Lower leg skin (tissue), 4 donors: Measurements from ENCODE around the gene GRIP2. TPM values are rescaled to one million over a fixed set of nuclear protein-coding genes. Genes with fewer than 3 reads are reported as not detected.

ENCODE experiments used
- DNase-seq, 2 donors: peaks; one replicate each; pipeline ENCODE4 v3.0.0-alpha.2; 2019; ENCODE audit warnings: low spot score in 2 of 2
- H3K4me3 ChIP-seq: fragments of 200-600 bp; sonication (generic); 2 replicates; pipeline ENCODE4 v1.5.1; 2017; ENCODE audit warnings: mild to moderate bottlenecking, low read depth; ENCODE audit not compliant: poor library complexity, severe bottlenecking
- POLR2A ChIP-seq, 2 donors: fragments of 450-650 bp; IDR thresholded peaks; one replicate each; pipeline ENCODE4 v1.6.1; 2016 to 2017; ENCODE audit warnings: antibody characterized with exemption in 2 of 2, mild to moderate bottlenecking in 1 of 2, moderate library complexity in 1 of 2
- WGBS, 2 donors: methylation state at CpG; one replicate each; pipeline ENCODE4 v1.1.5; 2018; 5-methylcytosine and 5-hydroxymethylcytosine counted together
- intact Hi-C: fragments of 100-400 bp; cut with DNase I; formaldehyde crosslinking; loops from one replicate; pipeline ENCODE4 v1.15.0; 2023; ENCODE audit warnings: low total_unique reads
- total RNA-seq, 4 donors: library from RNA; depleted of rRNA; stranded (reverse); fragments of >200 nt; gene quantifications; one replicate each; pipeline ENCODE4 v1.1.0, GENCODE V29; 2016
- TF ChIP-seq, protein P1 (sequence below), 3 donors: fragments of 450-650 bp; IDR thresholded peaks; one replicate each; pipeline ENCODE4 v1.5.1; 2016; ENCODE audit warnings: antibody characterized with exemption in 3 of 3, mild to moderate bottlenecking in 3 of 3, moderate library complexity in 2 of 3

The GRIP2 gene
- total RNA-seq, 4 donors from 2014 or later = 0.89 to 5.2 (median 2.3) TPM

GRCh38 chr3:14475621-14476020, 64.5 kb downstream of the GRIP2 start:
- DNase-seq = no peak
- TF ChIP-seq, protein P1, sequence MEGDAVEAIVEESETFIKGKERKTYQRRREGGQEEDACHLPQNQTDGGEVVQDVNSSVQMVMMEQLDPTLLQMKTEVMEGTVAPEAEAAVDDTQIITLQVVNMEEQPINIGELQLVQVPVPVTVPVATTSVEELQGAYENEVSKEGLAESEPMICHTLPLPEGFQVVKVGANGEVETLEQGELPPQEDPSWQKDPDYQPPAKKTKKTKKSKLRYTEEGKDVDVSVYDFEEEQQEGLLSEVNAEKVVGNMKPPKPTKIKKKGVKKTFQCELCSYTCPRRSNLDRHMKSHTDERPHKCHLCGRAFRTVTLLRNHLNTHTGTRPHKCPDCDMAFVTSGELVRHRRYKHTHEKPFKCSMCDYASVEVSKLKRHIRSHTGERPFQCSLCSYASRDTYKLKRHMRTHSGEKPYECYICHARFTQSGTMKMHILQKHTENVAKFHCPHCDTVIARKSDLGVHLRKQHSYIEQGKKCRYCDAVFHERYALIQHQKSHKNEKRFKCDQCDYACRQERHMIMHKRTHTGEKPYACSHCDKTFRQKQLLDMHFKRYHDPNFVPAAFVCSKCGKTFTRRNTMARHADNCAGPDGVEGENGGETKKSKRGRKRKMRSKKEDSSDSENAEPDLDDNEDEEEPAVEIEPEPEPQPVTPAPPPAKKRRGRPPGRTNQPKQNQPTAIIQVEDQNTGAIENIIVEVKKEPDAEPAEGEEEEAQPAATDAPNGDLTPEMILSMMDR (IDR thresholded peaks at IDR 0.05) = no peak
- TF ChIP-seq POLR2A (IDR thresholded peaks at IDR 0.05) = no peak
- WGBS, 2 donors = 58 to 82% methylated on average over 7 of the region's 7 CpGs
- intact Hi-C loops = no loop called here
- no peak overlapping the region for H3K4me3 ChIP-seq

- intact Hi-C loops = no loop called here
- DNase-seq = no peak
- H3K4me3 ChIP-seq = no peak overlapping the region
- WGBS, 2 donors = 93 to 95% methylated on average over 13 of the region's 13 CpGs
- TF ChIP-seq, protein P1 (IDR thresholded peaks at IDR 0.05) = no peak
- no peak for TF ChIP-seq POLR2A (IDR thresholded peaks at IDR 0.05)
Observed at GRCh38 chr3:14474363-14475081, 65.6 kb downstream of the GRIP2 start.

DNA sequence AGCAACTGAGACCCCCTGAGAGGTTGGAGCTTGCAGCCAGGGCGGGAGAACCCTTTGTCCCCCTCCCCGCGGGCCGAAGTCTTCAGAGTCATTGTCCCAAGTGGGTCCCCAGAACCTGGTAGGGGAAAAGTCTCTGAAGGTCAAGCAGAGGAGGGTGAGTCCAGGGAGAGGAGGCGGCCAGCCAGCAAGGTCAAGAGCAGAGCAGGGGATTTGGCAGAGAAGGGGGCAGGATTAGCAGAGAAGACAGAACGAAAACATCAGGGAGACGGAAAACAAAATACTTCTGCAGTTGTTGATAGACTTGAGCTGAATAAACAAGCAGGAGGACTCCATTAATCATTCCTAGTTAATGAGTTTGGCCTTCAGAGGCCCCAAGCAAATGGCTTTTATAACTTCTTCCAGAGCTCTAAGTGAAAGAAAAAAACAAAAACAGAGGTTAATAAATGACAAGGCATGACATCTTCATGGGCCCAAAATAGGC, 66.7 kb downstream of the GRIP2 start:
- DNase-seq = no peak
- TF ChIP-seq, protein P1 (IDR thresholded peaks at IDR 0.05) = no peak
- TF ChIP-seq POLR2A (IDR thresholded peaks at IDR 0.05) = no peak
- 86 to 92% methylated on average over 7 of the region's 7 CpGs for WGBS, 2 donors
- intact Hi-C loops = no loop called here
- no peak overlapping the region for H3K4me3 ChIP-seq

- no peak overlapping the region for H3K4me3 ChIP-seq
- TF ChIP-seq, protein P1 (IDR thresholded peaks at IDR 0.05) = no peak
- TF ChIP-seq POLR2A (IDR thresholded peaks at IDR 0.05) = no peak
- 90 to 91% methylated on average over 21 to 22 of the region's 22 CpGs for WGBS, 2 donors
- no peak for DNase-seq
- intact Hi-C loops = no loop called here
Observed at GRCh38 chr3:14472471-14473351, 67.4 kb downstream of the GRIP2 start.

GRCh38 chr3:14471690-14472089, 68.5 kb downstream of the GRIP2 start:
- intact Hi-C loops = no loop called here
- TF ChIP-seq, protein P1 (IDR thresholded peaks at IDR 0.05) = no peak
- no peak for TF ChIP-seq POLR2A (IDR thresholded peaks at IDR 0.05)
- no peak overlapping the region for H3K4me3 ChIP-seq
- whole genome bisulfite sequencing, 2 donors = 92 to 96% methylated on average over 10 of the region's 10 CpGs
- no peak for DNase-seq
